GM23338 (cell line): Measurements from ENCODE around the gene PARD3. TPM values are rescaled to one million over a fixed set of nuclear protein-coding genes. Genes with fewer than 3 reads are reported as not detected.
A peak's percentile ranks its signal among the peaks of the same experiment; 100 is the strongest.

Experiments
- ATAC-seq: fragments of 200-7000 bp; cut with Tn5 transposase; 3 replicates; pipeline ENCODE4 v1.9.1; 2020
- DNase-seq: peaks from one replicate; pipeline ENCODE4 v3.0.0-alpha.2; 2015; ENCODE audit warnings: low spot score
- H2AFZ ChIP-seq: fragments of 200-600 bp; sonication (generic); 2 replicates; pipeline ENCODE4 v1.8.0; 2016; ENCODE audit warnings: antibody characterized with exemption, mild to moderate bottlenecking, moderate library complexity
- H3F3A ChIP-seq: fragments of 200-600 bp; sonication (generic); replicated peaks from 2 replicates; pipeline ENCODE4 v1.8.0; 2017; ENCODE audit warnings: antibody characterized with exemption, mixed run types, low read depth
- H3K27ac ChIP-seq: fragments of 200-600 bp; sonication (generic); 2 replicates; pipeline ENCODE4 v1.6.1; 2016; ENCODE audit warnings: low read depth
- H3K27me3 ChIP-seq: fragments of 200-600 bp; sonication (generic); 2 replicates; pipeline ENCODE4 v1.8.0; 2016; ENCODE audit warnings: mild to moderate bottlenecking, mixed run types, moderate library complexity; ENCODE audit not compliant: insufficient read depth
- H3K36me3 ChIP-seq: fragments of 200-600 bp; sonication (generic); 2 replicates; pipeline ENCODE4 v1.8.0; 2016; ENCODE audit warnings: mild to moderate bottlenecking; ENCODE audit not compliant: insufficient read depth
- H3K4me1 ChIP-seq: fragments of 200-600 bp; sonication (generic); 2 replicates; pipeline ENCODE4 v1.8.0; 2016; ENCODE audit warnings: mild to moderate bottlenecking, moderate library complexity; ENCODE audit not compliant: insufficient read depth
- H3K4me2 ChIP-seq: fragments of 200-600 bp; sonication (generic); 2 replicates; pipeline ENCODE4 v1.7.1; 2017; ENCODE audit warnings: mixed run types
- H3K4me3 ChIP-seq: fragments of 200-600 bp; sonication (generic); 2 replicates; pipeline ENCODE4 v1.6.1; 2016; ENCODE audit warnings: mixed run types
- H3K79me2 ChIP-seq: fragments of 200-600 bp; sonication (generic); replicated peaks from 2 replicates; pipeline ENCODE4 v1.8.0; 2017; ENCODE audit warnings: mild to moderate bottlenecking; ENCODE audit not compliant: insufficient read depth
- H3K9me2 ChIP-seq: fragments of 200-600 bp; sonication (generic); 2 replicates; pipeline ENCODE4 v1.8.0; 2017; ENCODE audit not compliant: insufficient read depth
- H4K20me1 ChIP-seq: fragments of 200-600 bp; sonication (generic); replicated peaks from 2 replicates; pipeline ENCODE4 v1.8.0; 2017; ENCODE audit warnings: mild to moderate bottlenecking; ENCODE audit not compliant: insufficient read depth
- H3K27ac Mint-ChIP-seq: 2 replicates; pipeline ENCODE4 v1.8.0; 2020; ENCODE audit warnings: inconsistent platforms, mild to moderate bottlenecking, moderate library complexity, mixed read lengths
- H3K27me3 Mint-ChIP-seq: 3 replicates; pipeline ENCODE4 v1.8.0; 2022; ENCODE audit warnings: low read depth, mild to moderate bottlenecking, moderate library complexity, mixed read lengths, inconsistent platforms; ENCODE audit not compliant: insufficient read depth, poor library complexity
- H3K36me3 Mint-ChIP-seq: 3 replicates; pipeline ENCODE4 v1.8.0; 2021; ENCODE audit warnings: low read depth, mild to moderate bottlenecking, inconsistent platforms, moderate library complexity, mixed read lengths
- H3K4me1 Mint-ChIP-seq: 3 replicates; pipeline ENCODE4 v1.8.0; 2020; ENCODE audit warnings: mild to moderate bottlenecking, inconsistent platforms, mixed read lengths
- H3K4me3 Mint-ChIP-seq: 3 replicates; pipeline ENCODE4 v1.8.0; 2021; ENCODE audit warnings: moderate library complexity, mild to moderate bottlenecking, inconsistent platforms, mixed read lengths
- H3K9me3 Mint-ChIP-seq: 3 replicates; pipeline ENCODE4 v1.8.0; 2020; ENCODE audit warnings: moderate library complexity, mild to moderate bottlenecking, inconsistent platforms, mixed read lengths
- CREB1 ChIP-seq: fragments of 250-450 bp; sonication (Bioruptor Pico); IDR thresholded peaks from 2 replicates; pipeline ENCODE4 v1.5.0; 2020; ENCODE audit warnings: low read depth, mild to moderate bottlenecking, moderate library complexity
- CTCF ChIP-seq, 2 experiments: fragments of 200-600 bp in 1 of 2; sonication (generic) in 1 of 2; conservative IDR thresholded peaks; 2 replicates each; pipeline versions ENCODE4 v1.5.1 to v1.6.1; 2016 to 2017; ENCODE audit warnings: antibody characterized with exemption in 2 of 2, low read depth in 2 of 2, mild to moderate bottlenecking in 2 of 2, moderate library complexity in 1 of 2
- EZH2phosphoT487 ChIP-seq: fragments of 200-600 bp; sonication (generic); IDR thresholded peaks from one replicate; pipeline ENCODE4 v1.8.1; 2018; ENCODE audit warnings: antibody characterized with exemption; ENCODE audit not compliant: unreplicated experiment
- JUNB ChIP-seq: IDR thresholded peaks from one replicate; pipeline ENCODE4 v1.6.1; 2016; ENCODE audit warnings: antibody characterized with exemption; ENCODE audit not compliant: unreplicated experiment
- POLR2AphosphoS5 ChIP-seq: IDR thresholded peaks from 2 replicates; pipeline ENCODE4 v1.6.1; 2016; ENCODE audit warnings: antibody characterized with exemption, low read depth
- REST ChIP-seq: IDR thresholded peaks from one replicate; pipeline ENCODE4 v1.6.1; 2018; ENCODE audit warnings: antibody characterized with exemption; ENCODE audit not compliant: unreplicated experiment
- STAT1 ChIP-seq: IDR thresholded peaks from one replicate; pipeline ENCODE4 v1.6.1; 2016; ENCODE audit warnings: antibody characterized with exemption; ENCODE audit not compliant: unreplicated experiment
- ZNF114 ChIP-seq: fragments of 250-450 bp; sonication (Bioruptor Pico); IDR thresholded peaks from 2 replicates; pipeline ENCODE4 v1.5.0; 2020; ENCODE audit warnings: mild to moderate bottlenecking, moderate library complexity
- ZNF462 ChIP-seq: fragments of 250-450 bp; sonication (Bioruptor Pico); IDR thresholded peaks from 2 replicates; pipeline ENCODE4 v1.5.0; 2020; ENCODE audit warnings: mild to moderate bottlenecking, moderate library complexity
- polyA plus RNA-seq: library from polyadenylated mRNA; unstranded; fragments of >200 nt; fragmentation: Nextera tagmentation; extraction: Ambion mirVana; gene quantifications from 2 replicates; pipeline ENCODE4 v1.2.1, GENCODE V29; 2016
- total RNA-seq: library from RNA; depleted of rRNA; stranded (reverse); fragments of >200 nt; shearing (Covaris generic); gene quantifications from 2 replicates; pipeline ENCODE4 v1.2.3, GENCODE V29; 2014
- TF ChIP-seq, protein P1 (sequence below): IDR thresholded peaks from 2 replicates; pipeline ENCODE4 v1.6.1; 2016; ENCODE audit warnings: antibody characterized with exemption

The PARD3 gene
- total and polyA plus RNA-seq, 2 experiments from 2014 or later: 30.2 to 51.4 TPM

DNA sequence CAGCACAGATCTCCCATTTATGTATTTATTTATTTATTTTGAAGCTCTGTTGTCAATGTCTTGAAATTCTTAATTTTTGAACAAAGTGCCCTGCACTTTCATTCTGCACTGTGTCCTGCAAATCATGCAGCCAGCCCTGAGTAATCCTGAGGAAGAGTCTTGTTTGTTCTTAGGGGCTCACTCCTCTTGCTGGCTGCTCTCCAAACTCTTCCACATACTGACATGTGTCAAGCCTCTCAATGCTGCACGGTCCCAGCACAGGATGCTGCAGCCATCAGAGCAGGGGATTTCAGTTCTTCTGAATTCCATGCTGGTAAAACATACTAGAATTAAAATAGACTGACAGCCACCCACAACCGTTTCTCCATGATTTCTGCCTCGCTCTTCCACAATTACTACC, 207.2 kb downstream of the PARD3 start:
- H3K27me3 ChIP-seq: no peaks in the 10 kb centered on the region

More for the DNA sequence above, 207.2 kb downstream of the PARD3 start:
- Histone ChIP-seq H3K9me2 (no peaks in the 10 kb centered on the region), H3K4me1 (peaks cover 17% of the 10 kb centered on the region), H4K20me1 (no peaks in the 10 kb centered on the region; the same call in 1 of the 2 replicates), H3K4me2 (no peak overlapping the region), H2AFZ (no peak overlapping the region), H3K79me2 (peaks cover 45% of the 10 kb centered on the region), H3K36me3 (no peaks in the 10 kb centered on the region), H3K4me3 (no peak overlapping the region), H3F3A (0 out of 2 replicates have a peak, but pooled peaks cover 3% of the 10 kb centered on the region), H3K27ac (0 out of 2 replicates have a peak overlapping the region, but pooled peaks have one; percentile 23)
- Mint-ChIP-seq H3K9me3 (no peaks in the 10 kb centered on the region), H3K36me3 (no peaks in the 10 kb centered on the region), H3K4me3 (no peak overlapping the region), H3K4me1 (peaks cover 32% of the 10 kb centered on the region), H3K27me3 (no peaks in the 10 kb centered on the region), H3K27ac (no peak overlapping the region)
- peak; percentile 29; the same call in 2 of the 3 replicates for ATAC-seq
- peak; percentile 11 for DNase-seq
- TF ChIP-seq CTCF (conservative IDR thresholded peaks at IDR 0.05; ENCODE audit: low read depth in 2 of 2) (no peak), ZNF462 (no peak), CREB1 (CRISPR knock-in tag) (no peak), JUNB (no peak), ZNF114 (CRISPR knock-in tag) (no peak), POLR2AphosphoS5 (no peak), EZH2phosphoT487 (no peak), STAT1 (no peak), REST (no peak)
- TF ChIP-seq, protein P1, sequence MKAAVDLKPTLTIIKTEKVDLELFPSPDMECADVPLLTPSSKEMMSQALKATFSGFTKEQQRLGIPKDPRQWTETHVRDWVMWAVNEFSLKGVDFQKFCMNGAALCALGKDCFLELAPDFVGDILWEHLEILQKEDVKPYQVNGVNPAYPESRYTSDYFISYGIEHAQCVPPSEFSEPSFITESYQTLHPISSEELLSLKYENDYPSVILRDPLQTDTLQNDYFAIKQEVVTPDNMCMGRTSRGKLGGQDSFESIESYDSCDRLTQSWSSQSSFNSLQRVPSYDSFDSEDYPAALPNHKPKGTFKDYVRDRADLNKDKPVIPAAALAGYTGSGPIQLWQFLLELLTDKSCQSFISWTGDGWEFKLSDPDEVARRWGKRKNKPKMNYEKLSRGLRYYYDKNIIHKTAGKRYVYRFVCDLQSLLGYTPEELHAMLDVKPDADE: no peak
